Measurements from ENCODE around the gene TDRD7. TPM values are rescaled to one million over a fixed set of nuclear protein-coding genes. Genes with fewer than 3 reads are reported as not detected.

Gene TDRD7
- total RNA-seq, 3 donors from 2014 or later: 9.8 to 15.1 (median 14.8) TPM

GRCh38 chr9:97413462-97413861 lies 1.6 kb downstream of the TDRD7 start:
- no peaks in the 10 kb centered on the region for H3K36me3 ChIP-seq
- intact Hi-C loops (cut with DNase I; ENCODE audit: low total_unique reads): no loop called here
- TF ChIP-seq CTCF (IDR thresholded peaks at IDR 0.05): no peak
- TF ChIP-seq POLR2A (IDR thresholded peaks at IDR 0.05): no peak
- TF ChIP-seq POLR2AphosphoS5 (IDR thresholded peaks at IDR 0.05): no peak
- H3K27me3 ChIP-seq: no peaks in the 10 kb centered on the region
- peak overlapping the region in 1 of 3 donors; percentile 84 for H3K4me3 ChIP-seq
- H3K4me1 ChIP-seq: no peaks in the 10 kb centered on the region
- H3K27ac ChIP-seq: no peak overlapping the region
- DNase-seq (ENCODE audit: low spot score in 2 of 2): no peak
- no peaks in the 10 kb centered on the region for H3K9me3 ChIP-seq

GRCh38 chr9:97415146-97415545 lies 3.2 kb downstream of the TDRD7 start:
- Histone ChIP-seq H3K4me1 (no peaks in the 10 kb centered on the region), H3K36me3 (no peaks in the 10 kb centered on the region), H3K9me3 (no peaks in the 10 kb centered on the region), H3K27ac (no peak overlapping the region), H3K4me3 (no peak overlapping the region), H3K27me3 (no peaks in the 10 kb centered on the region)
- no peak for TF ChIP-seq POLR2AphosphoS5 (IDR thresholded peaks at IDR 0.05)
- no peak for TF ChIP-seq POLR2A (IDR thresholded peaks at IDR 0.05)
- no peak for TF ChIP-seq CTCF (IDR thresholded peaks at IDR 0.05)
- no peak for DNase-seq (ENCODE audit: low spot score in 2 of 2)
- intact Hi-C loops (cut with DNase I; ENCODE audit: low total_unique reads): no loop called here

- TF ChIP-seq POLR2A (IDR thresholded peaks at IDR 0.05) (no peak), POLR2AphosphoS5 (IDR thresholded peaks at IDR 0.05) (no peak), CTCF (IDR thresholded peaks at IDR 0.05) (no peak)
- intact Hi-C loops (cut with DNase I; ENCODE audit: low total_unique reads): no loop called here
- Histone ChIP-seq H3K27me3 (no peaks in the 10 kb centered on the region), H3K9me3 (no peaks in the 10 kb centered on the region), H3K27ac (no peak overlapping the region), H3K36me3 (no peaks in the 10 kb centered on the region), H3K4me1 (no peaks in the 10 kb centered on the region), H3K4me3 (no peak overlapping the region)
- DNase-seq (ENCODE audit: low spot score in 2 of 2): no peak
Observed at GRCh38 chr9:97418880-97419279, 7.0 kb downstream of the TDRD7 start.

- intact Hi-C loops (cut with DNase I; ENCODE audit: low total_unique reads): no loop called here
- H3K9me3 ChIP-seq: no peaks in the 10 kb centered on the region
- no peak overlapping the region for H3K4me3 ChIP-seq
- no peak for TF ChIP-seq CTCF (IDR thresholded peaks at IDR 0.05)
- TF ChIP-seq POLR2A (IDR thresholded peaks at IDR 0.05): no peak
- no peak for TF ChIP-seq POLR2AphosphoS5 (IDR thresholded peaks at IDR 0.05)
- no peak overlapping the region for H3K27ac ChIP-seq
- H3K4me1 ChIP-seq: no peaks in the 10 kb centered on the region
- H3K27me3 ChIP-seq: no peaks in the 10 kb centered on the region
- DNase-seq (ENCODE audit: low spot score in 2 of 2): no peak
- no peaks in the 10 kb centered on the region for H3K36me3 ChIP-seq
Observed at GRCh38 chr9:97419309-97419867, 7.5 kb downstream of the TDRD7 start.

- Histone ChIP-seq H3K27ac (no peak overlapping the region), H3K36me3 (no peaks in the 10 kb centered on the region), H3K4me3 (no peak overlapping the region), H3K9me3 (no peaks in the 10 kb centered on the region), H3K27me3 (no peaks in the 10 kb centered on the region), H3K4me1 (no peaks in the 10 kb centered on the region)
- DNase-seq (ENCODE audit: low spot score in 2 of 2): no peak
- no peak for TF ChIP-seq POLR2A (IDR thresholded peaks at IDR 0.05)
- no peak for TF ChIP-seq CTCF (IDR thresholded peaks at IDR 0.05)
- TF ChIP-seq POLR2AphosphoS5 (IDR thresholded peaks at IDR 0.05): no peak
- intact Hi-C loops (cut with DNase I; ENCODE audit: low total_unique reads): no loop called here
Observed at GRCh38 chr9:97425336-97425972, 13.6 kb downstream of the TDRD7 start.

All from breast epithelium (tissue), 4 donors.